Measurements from ENCODE around the gene SYNJ2. TPM values are rescaled to one million over a fixed set of nuclear protein-coding genes. Genes with fewer than 3 reads are reported as not detected.

The SYNJ2 gene
- total RNA-seq, 1 experiment from 2014 or later = 70.0 TPM

GRCh38 chr6:157965387-157965786 is 16.3 kb upstream of the SYNJ2 start:
- Histone ChIP-seq H3K4me3 (ENCODE audit: low read depth in 2 of 2, low read length in 2 of 2) (no peak overlapping the region), H3K9me3 (ENCODE audit: control insufficient read depth, insufficient read depth, low read depth, low read length) (no peaks in the 10 kb centered on the region), H3K4me1 (ENCODE audit: control insufficient read depth, insufficient read depth, low read length) (peaks cover 6% of the 10 kb centered on the region), H3K27me3 (ENCODE audit: control insufficient read depth, insufficient read depth, low read length) (no peaks in the 10 kb centered on the region), H3K27ac (ENCODE audit: low read length) (no peak overlapping the region), H3K36me3 (ENCODE audit: control insufficient read depth, insufficient read depth, low read length) (no peaks in the 10 kb centered on the region)
- intact Hi-C loops (cut with micrococcal nuclease; ENCODE audit: unreplicated experiment) (no loop called here), in situ Hi-C loops (cut with HindIII; ENCODE audit: low pct_unique_long_range_greater_than_20kb, low sequenced_read_pairs) (no loop called here)
- POLR2A ChIA-PET = no interaction called here
- CTCF ChIA-PET = no interaction called here
- TF ChIP-seq CTCF (IDR thresholded peaks at IDR 0.05) (no peak), POLR2AphosphoS5 (IDR thresholded peaks at IDR 0.05; ENCODE audit: low read depth, low read length) (no peak), TCF7L2 (IDR thresholded peaks at IDR 0.05; ENCODE audit: low read depth, low read length) (no peak), SIN3A (IDR thresholded peaks at IDR 0.05; ENCODE audit: borderline replicate concordance, insufficient read depth, low read depth, low read length) (no peak)
- TF ChIP-seq, protein P1, sequence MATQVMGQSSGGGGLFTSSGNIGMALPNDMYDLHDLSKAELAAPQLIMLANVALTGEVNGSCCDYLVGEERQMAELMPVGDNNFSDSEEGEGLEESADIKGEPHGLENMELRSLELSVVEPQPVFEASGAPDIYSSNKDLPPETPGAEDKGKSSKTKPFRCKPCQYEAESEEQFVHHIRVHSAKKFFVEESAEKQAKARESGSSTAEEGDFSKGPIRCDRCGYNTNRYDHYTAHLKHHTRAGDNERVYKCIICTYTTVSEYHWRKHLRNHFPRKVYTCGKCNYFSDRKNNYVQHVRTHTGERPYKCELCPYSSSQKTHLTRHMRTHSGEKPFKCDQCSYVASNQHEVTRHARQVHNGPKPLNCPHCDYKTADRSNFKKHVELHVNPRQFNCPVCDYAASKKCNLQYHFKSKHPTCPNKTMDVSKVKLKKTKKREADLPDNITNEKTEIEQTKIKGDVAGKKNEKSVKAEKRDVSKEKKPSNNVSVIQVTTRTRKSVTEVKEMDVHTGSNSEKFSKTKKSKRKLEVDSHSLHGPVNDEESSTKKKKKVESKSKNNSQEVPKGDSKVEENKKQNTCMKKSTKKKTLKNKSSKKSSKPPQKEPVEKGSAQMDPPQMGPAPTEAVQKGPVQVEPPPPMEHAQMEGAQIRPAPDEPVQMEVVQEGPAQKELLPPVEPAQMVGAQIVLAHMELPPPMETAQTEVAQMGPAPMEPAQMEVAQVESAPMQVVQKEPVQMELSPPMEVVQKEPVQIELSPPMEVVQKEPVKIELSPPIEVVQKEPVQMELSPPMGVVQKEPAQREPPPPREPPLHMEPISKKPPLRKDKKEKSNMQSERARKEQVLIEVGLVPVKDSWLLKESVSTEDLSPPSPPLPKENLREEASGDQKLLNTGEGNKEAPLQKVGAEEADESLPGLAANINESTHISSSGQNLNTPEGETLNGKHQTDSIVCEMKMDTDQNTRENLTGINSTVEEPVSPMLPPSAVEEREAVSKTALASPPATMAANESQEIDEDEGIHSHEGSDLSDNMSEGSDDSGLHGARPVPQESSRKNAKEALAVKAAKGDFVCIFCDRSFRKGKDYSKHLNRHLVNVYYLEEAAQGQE (IDR thresholded peaks at IDR 0.05; ENCODE audit: insufficient read depth in 1 of 2, low read depth in 2 of 2, low read length in 1 of 2) = no peak
- no TSS peak for BruUV-seq (replicated peaks)
- ATAC-seq = no peak
- no peak for DNase-seq (ENCODE audit: low read depth, low spot score)

DNA sequence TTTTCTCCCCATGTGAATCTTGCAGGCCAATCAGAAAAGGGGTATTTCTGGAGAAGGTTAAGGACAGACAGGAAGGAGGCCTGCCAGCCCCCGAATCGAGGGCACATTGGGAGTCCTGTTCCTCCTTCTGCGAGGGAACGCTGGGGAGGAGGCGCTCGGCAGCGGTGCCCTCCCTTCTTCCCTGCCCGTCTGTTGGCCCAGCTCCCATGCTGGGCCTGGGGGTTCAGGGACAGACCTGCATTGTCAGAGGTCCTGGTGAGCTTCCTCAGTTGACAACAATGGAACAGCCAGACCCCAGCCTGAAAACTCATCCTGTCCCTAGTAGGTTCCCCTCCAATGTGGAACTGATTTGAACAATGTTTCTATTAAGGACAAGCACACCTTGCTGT is 15.1 kb upstream of the SYNJ2 start:
- TF ChIP-seq CTCF (IDR thresholded peaks at IDR 0.05) = no peak
- TF ChIP-seq, protein P1 (IDR thresholded peaks at IDR 0.05; ENCODE audit: insufficient read depth in 1 of 2, low read depth in 2 of 2, low read length in 1 of 2) = no peak
- no peak for TF ChIP-seq POLR2AphosphoS5 (IDR thresholded peaks at IDR 0.05; ENCODE audit: low read depth, low read length)
- TF ChIP-seq TCF7L2 (IDR thresholded peaks at IDR 0.05; ENCODE audit: low read depth, low read length) = no peak
- TF ChIP-seq SIN3A (IDR thresholded peaks at IDR 0.05; ENCODE audit: borderline replicate concordance, insufficient read depth, low read depth, low read length) = no peak
- Histone ChIP-seq H3K36me3 (ENCODE audit: control insufficient read depth, insufficient read depth, low read length) (no peaks in the 10 kb centered on the region), H3K4me1 (ENCODE audit: control insufficient read depth, insufficient read depth, low read length) (peaks cover 6% of the 10 kb centered on the region), H3K4me3 (ENCODE audit: low read depth in 2 of 2, low read length in 2 of 2) (no peak overlapping the region), H3K27ac (ENCODE audit: low read length) (no peak overlapping the region), H3K27me3 (ENCODE audit: control insufficient read depth, insufficient read depth, low read length) (no peaks in the 10 kb centered on the region), H3K9me3 (ENCODE audit: control insufficient read depth, insufficient read depth, low read depth, low read length) (no peaks in the 10 kb centered on the region)
- DNase-seq (ENCODE audit: low read depth, low spot score) = no peak
- in situ Hi-C loops (cut with HindIII; ENCODE audit: low pct_unique_long_range_greater_than_20kb, low sequenced_read_pairs) (no loop called here), intact Hi-C loops (cut with micrococcal nuclease; ENCODE audit: unreplicated experiment) (no loop called here)
- CTCF ChIA-PET = no interaction called here
- POLR2A ChIA-PET = no interaction called here
- BruUV-seq (replicated peaks) = no TSS peak
- no peak for ATAC-seq
